ENCODE measurements around the gene DSCAM. TPM values are rescaled to one million over a fixed set of nuclear protein-coding genes. Genes with fewer than 3 reads are reported as not detected.

DSCAM gene
- total and polyA plus RNA-seq, 2 experiments from 2014 or later = 0.07 TPM; not detected in 1

DNA sequence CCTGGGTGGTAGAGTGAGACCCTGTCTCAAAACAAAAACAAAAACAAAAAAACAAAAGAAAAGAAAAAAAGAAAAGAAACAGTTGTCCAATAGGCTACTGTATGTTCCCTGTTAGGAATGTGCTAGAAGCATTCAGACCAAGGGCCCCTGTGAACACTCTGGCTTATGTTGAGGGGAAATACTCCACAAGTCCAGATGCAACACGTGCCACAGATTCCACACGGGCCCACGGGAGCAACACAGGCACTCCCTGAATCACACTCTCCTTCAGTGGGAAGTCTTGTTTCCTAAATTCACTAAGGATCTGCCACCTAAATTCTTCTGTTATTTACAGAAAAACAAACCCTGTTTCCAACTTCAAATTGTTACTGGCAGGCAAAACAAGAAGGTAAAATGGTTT lies 688.6 kb downstream of the DSCAM start:
- Histone ChIP-seq H3K9me2 (ENCODE audit: insufficient read depth) (no peaks in the 10 kb centered on the region), H2AFZ (no peak overlapping the region), H3K27ac (ENCODE audit: low read depth) (no peak overlapping the region), H3K4me2 (no peak overlapping the region), H3K36me3 (ENCODE audit: insufficient read depth) (no peaks in the 10 kb centered on the region), H4K20me1 (replicated peaks; ENCODE audit: insufficient read depth) (no peaks in the 10 kb centered on the region), H3K4me1 (ENCODE audit: insufficient read depth) (no peaks in the 10 kb centered on the region), H3K4me3 (no peak overlapping the region), H3K27me3 (ENCODE audit: insufficient read depth) (no peaks in the 10 kb centered on the region), H3K79me2 (replicated peaks; ENCODE audit: insufficient read depth) (no peaks in the 10 kb centered on the region), H3F3A (replicated peaks; ENCODE audit: low read depth) (no peaks in the 10 kb centered on the region)
- Mint-ChIP-seq H3K4me1 (peaks cover 2% of the 10 kb centered on the region), H3K36me3 (ENCODE audit: low read depth) (peaks cover 5% of the 10 kb centered on the region; the same call in 1 of the 3 replicates), H3K9me3 (peaks cover 65% of the 10 kb centered on the region), H3K27ac (no peak overlapping the region), H3K4me3 (no peak overlapping the region), H3K27me3 (ENCODE audit: insufficient read depth, low read depth, poor library complexity) (peaks cover 11% of the 10 kb centered on the region)
- TF ChIP-seq CREB1 (CRISPR knock-in tag; IDR thresholded peaks at IDR 0.05; ENCODE audit: low read depth) (no peak), POLR2AphosphoS5 (IDR thresholded peaks at IDR 0.05; ENCODE audit: low read depth) (no peak), EZH2phosphoT487 (IDR thresholded peaks at IDR 0.05; ENCODE audit: unreplicated experiment) (no peak), STAT1 (IDR thresholded peaks at IDR 0.05; ENCODE audit: unreplicated experiment) (no peak), EZH2 (IDR thresholded peaks at IDR 0.05; ENCODE audit: low read depth, unreplicated experiment) (no peak), ZNF114 (CRISPR knock-in tag; IDR thresholded peaks at IDR 0.05) (no peak), ZNF331 (CRISPR knock-in tag; IDR thresholded peaks at IDR 0.05; ENCODE audit: low read depth) (no peak)
- TF ChIP-seq, protein P1, sequence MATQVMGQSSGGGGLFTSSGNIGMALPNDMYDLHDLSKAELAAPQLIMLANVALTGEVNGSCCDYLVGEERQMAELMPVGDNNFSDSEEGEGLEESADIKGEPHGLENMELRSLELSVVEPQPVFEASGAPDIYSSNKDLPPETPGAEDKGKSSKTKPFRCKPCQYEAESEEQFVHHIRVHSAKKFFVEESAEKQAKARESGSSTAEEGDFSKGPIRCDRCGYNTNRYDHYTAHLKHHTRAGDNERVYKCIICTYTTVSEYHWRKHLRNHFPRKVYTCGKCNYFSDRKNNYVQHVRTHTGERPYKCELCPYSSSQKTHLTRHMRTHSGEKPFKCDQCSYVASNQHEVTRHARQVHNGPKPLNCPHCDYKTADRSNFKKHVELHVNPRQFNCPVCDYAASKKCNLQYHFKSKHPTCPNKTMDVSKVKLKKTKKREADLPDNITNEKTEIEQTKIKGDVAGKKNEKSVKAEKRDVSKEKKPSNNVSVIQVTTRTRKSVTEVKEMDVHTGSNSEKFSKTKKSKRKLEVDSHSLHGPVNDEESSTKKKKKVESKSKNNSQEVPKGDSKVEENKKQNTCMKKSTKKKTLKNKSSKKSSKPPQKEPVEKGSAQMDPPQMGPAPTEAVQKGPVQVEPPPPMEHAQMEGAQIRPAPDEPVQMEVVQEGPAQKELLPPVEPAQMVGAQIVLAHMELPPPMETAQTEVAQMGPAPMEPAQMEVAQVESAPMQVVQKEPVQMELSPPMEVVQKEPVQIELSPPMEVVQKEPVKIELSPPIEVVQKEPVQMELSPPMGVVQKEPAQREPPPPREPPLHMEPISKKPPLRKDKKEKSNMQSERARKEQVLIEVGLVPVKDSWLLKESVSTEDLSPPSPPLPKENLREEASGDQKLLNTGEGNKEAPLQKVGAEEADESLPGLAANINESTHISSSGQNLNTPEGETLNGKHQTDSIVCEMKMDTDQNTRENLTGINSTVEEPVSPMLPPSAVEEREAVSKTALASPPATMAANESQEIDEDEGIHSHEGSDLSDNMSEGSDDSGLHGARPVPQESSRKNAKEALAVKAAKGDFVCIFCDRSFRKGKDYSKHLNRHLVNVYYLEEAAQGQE (IDR thresholded peaks at IDR 0.05; ENCODE audit: unreplicated experiment) = no peak
- TF ChIP-seq, protein P2, sequence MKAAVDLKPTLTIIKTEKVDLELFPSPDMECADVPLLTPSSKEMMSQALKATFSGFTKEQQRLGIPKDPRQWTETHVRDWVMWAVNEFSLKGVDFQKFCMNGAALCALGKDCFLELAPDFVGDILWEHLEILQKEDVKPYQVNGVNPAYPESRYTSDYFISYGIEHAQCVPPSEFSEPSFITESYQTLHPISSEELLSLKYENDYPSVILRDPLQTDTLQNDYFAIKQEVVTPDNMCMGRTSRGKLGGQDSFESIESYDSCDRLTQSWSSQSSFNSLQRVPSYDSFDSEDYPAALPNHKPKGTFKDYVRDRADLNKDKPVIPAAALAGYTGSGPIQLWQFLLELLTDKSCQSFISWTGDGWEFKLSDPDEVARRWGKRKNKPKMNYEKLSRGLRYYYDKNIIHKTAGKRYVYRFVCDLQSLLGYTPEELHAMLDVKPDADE (IDR thresholded peaks at IDR 0.05) = no peak
- TF ChIP-seq, protein P3, sequence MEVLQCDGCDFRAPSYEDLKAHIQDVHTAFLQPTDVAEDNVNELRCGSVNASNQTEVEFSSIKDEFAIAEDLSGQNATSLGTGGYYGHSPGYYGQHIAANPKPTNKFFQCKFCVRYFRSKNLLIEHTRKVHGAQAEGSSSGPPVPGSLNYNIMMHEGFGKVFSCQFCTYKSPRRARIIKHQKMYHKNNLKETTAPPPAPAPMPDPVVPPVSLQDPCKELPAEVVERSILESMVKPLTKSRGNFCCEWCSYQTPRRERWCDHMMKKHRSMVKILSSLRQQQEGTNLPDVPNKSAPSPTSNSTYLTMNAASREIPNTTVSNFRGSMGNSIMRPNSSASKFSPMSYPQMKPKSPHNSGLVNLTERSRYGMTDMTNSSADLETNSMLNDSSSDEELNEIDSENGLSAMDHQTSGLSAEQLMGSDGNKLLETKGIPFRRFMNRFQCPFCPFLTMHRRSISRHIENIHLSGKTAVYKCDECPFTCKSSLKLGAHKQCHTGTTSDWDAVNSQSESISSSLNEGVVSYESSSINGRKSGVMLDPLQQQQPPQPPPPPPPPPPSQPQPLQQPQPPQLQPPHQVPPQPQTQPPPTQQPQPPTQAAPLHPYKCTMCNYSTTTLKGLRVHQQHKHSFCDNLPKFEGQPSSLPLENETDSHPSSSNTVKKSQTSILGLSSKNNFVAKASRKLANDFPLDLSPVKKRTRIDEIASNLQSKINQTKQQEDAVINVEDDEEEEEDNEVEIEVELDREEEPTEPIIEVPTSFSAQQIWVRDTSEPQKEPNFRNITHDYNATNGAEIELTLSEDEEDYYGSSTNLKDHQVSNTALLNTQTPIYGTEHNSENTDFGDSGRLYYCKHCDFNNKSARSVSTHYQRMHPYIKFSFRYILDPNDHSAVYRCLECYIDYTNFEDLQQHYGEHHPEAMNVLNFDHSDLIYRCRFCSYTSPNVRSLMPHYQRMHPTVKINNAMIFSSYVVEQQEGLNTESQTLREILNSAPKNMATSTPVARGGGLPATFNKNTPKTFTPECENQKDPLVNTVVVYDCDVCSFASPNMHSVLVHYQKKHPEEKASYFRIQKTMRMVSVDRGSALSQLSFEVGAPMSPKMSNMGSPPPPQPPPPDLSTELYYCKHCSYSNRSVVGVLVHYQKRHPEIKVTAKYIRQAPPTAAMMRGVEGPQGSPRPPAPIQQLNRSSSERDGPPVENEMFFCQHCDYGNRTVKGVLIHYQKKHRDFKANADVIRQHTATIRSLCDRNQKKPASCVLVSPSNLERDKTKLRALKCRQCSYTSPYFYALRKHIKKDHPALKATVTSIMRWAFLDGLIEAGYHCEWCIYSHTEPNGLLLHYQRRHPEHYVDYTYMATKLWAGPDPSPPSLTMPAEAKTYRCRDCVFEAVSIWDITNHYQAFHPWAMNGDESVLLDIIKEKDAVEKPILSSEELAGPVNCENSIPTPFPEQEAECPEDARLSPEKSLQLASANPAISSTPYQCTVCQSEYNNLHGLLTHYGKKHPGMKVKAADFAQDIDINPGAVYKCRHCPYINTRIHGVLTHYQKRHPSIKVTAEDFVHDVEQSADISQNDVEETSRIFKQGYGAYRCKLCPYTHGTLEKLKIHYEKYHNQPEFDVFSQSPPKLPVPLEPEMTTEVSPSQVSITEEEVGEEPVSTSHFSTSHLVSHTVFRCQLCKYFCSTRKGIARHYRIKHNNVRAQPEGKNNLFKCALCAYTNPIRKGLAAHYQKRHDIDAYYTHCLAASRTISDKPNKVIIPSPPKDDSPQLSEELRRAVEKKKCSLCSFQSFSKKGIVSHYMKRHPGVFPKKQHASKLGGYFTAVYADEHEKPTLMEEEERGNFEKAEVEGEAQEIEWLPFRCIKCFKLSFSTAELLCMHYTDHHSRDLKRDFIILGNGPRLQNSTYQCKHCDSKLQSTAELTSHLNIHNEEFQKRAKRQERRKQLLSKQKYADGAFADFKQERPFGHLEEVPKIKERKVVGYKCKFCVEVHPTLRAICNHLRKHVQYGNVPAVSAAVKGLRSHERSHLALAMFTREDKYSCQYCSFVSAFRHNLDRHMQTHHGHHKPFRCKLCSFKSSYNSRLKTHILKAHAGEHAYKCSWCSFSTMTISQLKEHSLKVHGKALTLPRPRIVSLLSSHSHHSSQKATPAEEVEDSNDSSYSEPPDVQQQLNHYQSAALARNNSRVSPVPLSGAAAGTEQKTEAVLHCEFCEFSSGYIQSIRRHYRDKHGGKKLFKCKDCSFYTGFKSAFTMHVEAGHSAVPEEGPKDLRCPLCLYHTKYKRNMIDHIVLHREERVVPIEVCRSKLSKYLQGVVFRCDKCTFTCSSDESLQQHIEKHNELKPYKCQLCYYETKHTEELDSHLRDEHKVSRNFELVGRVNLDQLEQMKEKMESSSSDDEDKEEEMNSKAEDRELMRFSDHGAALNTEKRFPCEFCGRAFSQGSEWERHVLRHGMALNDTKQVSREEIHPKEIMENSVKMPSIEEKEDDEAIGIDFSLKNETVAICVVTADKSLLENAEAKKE (CRISPR knock-in tag; IDR thresholded peaks at IDR 0.05) = no peak
- TF ChIP-seq, protein P4, sequence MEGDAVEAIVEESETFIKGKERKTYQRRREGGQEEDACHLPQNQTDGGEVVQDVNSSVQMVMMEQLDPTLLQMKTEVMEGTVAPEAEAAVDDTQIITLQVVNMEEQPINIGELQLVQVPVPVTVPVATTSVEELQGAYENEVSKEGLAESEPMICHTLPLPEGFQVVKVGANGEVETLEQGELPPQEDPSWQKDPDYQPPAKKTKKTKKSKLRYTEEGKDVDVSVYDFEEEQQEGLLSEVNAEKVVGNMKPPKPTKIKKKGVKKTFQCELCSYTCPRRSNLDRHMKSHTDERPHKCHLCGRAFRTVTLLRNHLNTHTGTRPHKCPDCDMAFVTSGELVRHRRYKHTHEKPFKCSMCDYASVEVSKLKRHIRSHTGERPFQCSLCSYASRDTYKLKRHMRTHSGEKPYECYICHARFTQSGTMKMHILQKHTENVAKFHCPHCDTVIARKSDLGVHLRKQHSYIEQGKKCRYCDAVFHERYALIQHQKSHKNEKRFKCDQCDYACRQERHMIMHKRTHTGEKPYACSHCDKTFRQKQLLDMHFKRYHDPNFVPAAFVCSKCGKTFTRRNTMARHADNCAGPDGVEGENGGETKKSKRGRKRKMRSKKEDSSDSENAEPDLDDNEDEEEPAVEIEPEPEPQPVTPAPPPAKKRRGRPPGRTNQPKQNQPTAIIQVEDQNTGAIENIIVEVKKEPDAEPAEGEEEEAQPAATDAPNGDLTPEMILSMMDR (conservative IDR thresholded peaks at IDR 0.05; ENCODE audit: low read depth in 2 of 2) = no peak
- no peak for DNase-seq (ENCODE audit: low spot score)
- ATAC-seq = no peak

Measured in GM23338 (cell line).